Brain microvascular endothelial cell (primary cell): ENCODE measurements around the gene COX6B1.

ENCODE experiments used
- DNase-seq: peaks from one replicate; pipeline ENCODE4 v3.0.0-alpha.2; 2020
- H3K27ac ChIP-seq: fragments of 250-450 bp; sonication (Bioruptor Pico); 2 replicates; pipeline ENCODE4 v1.5.1; 2020; ENCODE audit warnings: mild to moderate bottlenecking, moderate library complexity
- H3K27me3 ChIP-seq: fragments of 250-450 bp; sonication (Bioruptor Pico); replicated peaks from 2 replicates; pipeline ENCODE4 v1.5.1; 2020; ENCODE audit warnings: mild to moderate bottlenecking
- H3K36me3 ChIP-seq: fragments of 250-450 bp; sonication (Bioruptor Pico); replicated peaks from 2 replicates; pipeline ENCODE4 v1.5.1; 2020; ENCODE audit warnings: mild to moderate bottlenecking
- H3K4me3 ChIP-seq: 2 replicates; pipeline ENCODE4 v1.5.1; 2011; ENCODE audit warnings: low read depth, mild to moderate bottlenecking, control low read depth, low read length, moderate library complexity
- CTCF ChIP-seq: IDR thresholded peaks from 2 replicates; pipeline ENCODE4 v1.5.1; 2011; ENCODE audit warnings: low read depth, mild to moderate bottlenecking, moderate library complexity, low read length, control low read depth, inconsistent platforms; ENCODE audit errors: missing control alignments
- in situ Hi-C: cut with HindIII; loops from 2 replicates; pipeline ENCODE4 v1.10.0; 2017; ENCODE audit warnings: low sequenced_read_pairs, low pct_ligation_motif_present

Gene COX6B1

GRCh38 chr19:35618857-35619256 is 29.3 kb upstream of the COX6B1 start:
- H3K27ac ChIP-seq = no peak overlapping the region
- TF ChIP-seq CTCF = peak; percentile 22
- H3K27me3 ChIP-seq = no peaks in the 10 kb centered on the region
- no peak overlapping the region for H3K4me3 ChIP-seq
- H3K36me3 ChIP-seq = no peaks in the 10 kb centered on the region
- no peak for DNase-seq
- in situ Hi-C loops = no loop called here

DNA sequence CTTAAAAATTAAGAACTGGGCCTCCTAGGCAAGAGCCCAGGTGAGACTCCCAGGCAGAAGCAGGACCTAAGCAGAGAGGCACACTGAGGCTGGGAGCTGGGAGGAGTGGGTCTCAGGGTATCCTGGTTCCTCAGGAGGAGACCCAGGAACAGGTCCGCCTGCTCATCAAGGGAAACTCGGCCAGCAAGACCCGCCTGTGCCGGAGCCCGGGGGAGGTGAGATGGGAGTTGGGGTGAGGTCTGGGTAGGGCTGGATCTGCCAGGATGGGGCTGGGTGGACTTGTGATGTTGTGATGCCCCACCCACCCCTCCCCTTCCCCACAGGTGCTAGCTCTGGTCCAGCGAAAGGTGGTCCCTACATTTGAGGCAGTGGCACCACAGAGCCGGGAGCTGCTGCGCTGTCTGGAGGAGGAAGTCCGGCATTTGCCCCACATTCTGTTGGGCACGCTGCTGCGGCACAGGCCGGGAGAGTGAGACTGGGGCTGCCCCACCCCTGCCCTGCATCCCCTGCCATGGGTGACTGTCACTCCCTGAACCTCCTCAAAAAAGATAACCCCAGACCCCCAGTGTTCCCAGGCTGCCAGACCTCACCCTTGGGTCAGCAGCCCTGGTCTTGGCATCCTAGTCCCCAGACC is 28.7 kb upstream of the COX6B1 start:
- no peak overlapping the region for H3K4me3 ChIP-seq
- H3K27ac ChIP-seq = no peak overlapping the region
- TF ChIP-seq CTCF = no peak
- H3K27me3 ChIP-seq = no peaks in the 10 kb centered on the region
- H3K36me3 ChIP-seq = no peaks in the 10 kb centered on the region
- DNase-seq = no peak
- in situ Hi-C loops = no loop called here

GRCh38 chr19:35620001-35620400 is 28.1 kb upstream of the COX6B1 start:
- no peaks in the 10 kb centered on the region for H3K36me3 ChIP-seq
- no peak overlapping the region for H3K27ac ChIP-seq
- H3K4me3 ChIP-seq = no peak overlapping the region
- no peak for DNase-seq
- in situ Hi-C loops = no loop called here
- no peak for TF ChIP-seq CTCF
- no peaks in the 10 kb centered on the region for H3K27me3 ChIP-seq

DNA sequence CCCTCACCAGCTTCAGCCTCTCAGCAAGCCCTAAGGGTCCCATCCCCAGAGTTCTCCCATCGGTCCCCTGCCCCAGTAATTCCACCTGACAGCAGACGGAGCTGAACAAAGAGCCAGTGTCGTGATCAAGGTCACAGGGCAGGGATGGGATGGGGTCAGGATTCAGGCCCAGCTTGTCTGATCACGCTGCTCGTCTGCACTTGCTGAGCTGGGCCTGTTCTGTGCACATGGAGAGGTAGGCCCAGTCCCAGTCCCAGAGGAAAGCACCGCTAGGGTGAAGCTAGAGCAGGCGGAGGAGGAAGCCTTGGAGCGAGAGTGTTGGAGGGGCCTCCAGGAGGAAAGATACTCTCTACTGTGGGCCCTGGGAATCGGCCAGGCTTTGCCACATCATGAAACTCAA is 26.4 kb upstream of the COX6B1 start:
- H3K36me3 ChIP-seq = no peaks in the 10 kb centered on the region
- H3K27me3 ChIP-seq = no peaks in the 10 kb centered on the region
- TF ChIP-seq CTCF = no peak
- no peak for DNase-seq
- no peak overlapping the region for H3K4me3 ChIP-seq
- H3K27ac ChIP-seq = no peak overlapping the region
- in situ Hi-C loops = no loop called here

DNA sequence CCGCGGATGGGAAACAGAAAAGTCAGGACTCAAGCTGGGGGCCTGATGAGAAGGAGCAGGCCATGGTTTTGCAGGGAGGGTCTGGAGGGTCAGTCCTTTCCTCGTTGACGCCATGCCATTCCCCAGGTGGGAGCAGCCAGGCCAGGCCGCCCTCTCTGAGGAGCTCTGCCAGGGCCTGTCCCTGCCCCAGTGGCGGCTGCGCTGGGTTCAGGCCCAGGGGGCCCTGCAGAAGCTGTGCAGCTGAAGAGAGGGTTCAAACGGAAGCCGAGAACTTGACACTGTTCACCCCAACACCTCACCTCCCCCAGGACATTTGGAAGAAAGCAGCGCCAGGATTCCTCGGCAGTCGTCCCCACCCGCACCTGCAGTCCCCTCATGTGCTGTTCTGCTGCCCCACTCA is 25.4 kb upstream of the COX6B1 start:
- no peak for TF ChIP-seq CTCF
- DNase-seq = no peak
- in situ Hi-C loops = no loop called here
- Histone ChIP-seq H3K27ac (no peak overlapping the region), H3K36me3 (no peaks in the 10 kb centered on the region), H3K27me3 (no peaks in the 10 kb centered on the region), H3K4me3 (no peak overlapping the region)
